K562 (cell line): Measurements from ENCODE around the gene PRDX6. TPM values are rescaled to one million over a fixed set of nuclear protein-coding genes. Genes with fewer than 3 reads are reported as not detected.

Source experiments
- ATAC-seq: fragments of 200-7000 bp; cut with Tn5 transposase; 3 replicates; pipeline ENCODE4 v1.9.1; 2020; ENCODE audit warnings: moderate library complexity
- BruUV-seq: library from RNA; stranded (reverse); fragments of 400-500 nt; replicated peaks from 2 replicates; lab custom pipeline; 2021; lab: Mats Ljungman, UMichigan
- CTCF ChIA-PET: fragments of 300-600 bp; formaldehyde crosslinking; extraction: SDS; loops from one replicate; lab custom pipeline; 2021; ENCODE audit warnings: low intra/inter-chr PET ratio; lab: Yijun Ruan, JAX
- POLR2A ChIA-PET: fragments of 300-600, 350-650 bp; sonication (Branson Sonifier 250); formaldehyde crosslinking; extraction: SDS; loops from one replicate; lab custom pipeline; 2021; ENCODE audit warnings: antibody characterized with exemption, inconsistent platforms; lab: Yijun Ruan, JAX
- DNase-seq, 4 experiments: peaks; one replicate each; pipeline versions ENCODE4 v3.0.0 to v3.0.0-alpha.2; 2011 to 2018; ENCODE audit warnings: low spot score in 3 of 4, mixed read lengths in 3 of 4; ENCODE audit errors: extremely low read depth in 1 of 4
- FAIRE-seq: peaks from 2 replicates; lab custom pipeline; 2011; peaks lifted over from hg19 to GRCh38; lab: Jason Lieb, UNC
- H2AFZ ChIP-seq: 2 replicates; pipeline ENCODE4 v1.6.0; 2011; ENCODE audit warnings: low read depth, low read length, control low read depth, inconsistent platforms
- H3K27ac ChIP-seq: fragments of 200-600 bp; 3 replicates; pipeline ENCODE4 v1.8.0; 2011; ENCODE audit warnings: low read depth, mild to moderate bottlenecking, control low read depth, inconsistent platforms, low read length, moderate library complexity, mixed read lengths; ENCODE audit errors: extremely low read depth
- H3K27me3 ChIP-seq, 2 experiments: fragments of 300-600 bp in 1 of 2; 2 replicates in 1 of 2; 3 replicates in 1 of 2; pipeline versions ENCODE4 v1.6.0 to v1.8.0; 2011; ENCODE audit warnings: inconsistent platforms in 2 of 2, low read length in 2 of 2, mild to moderate bottlenecking in 1 of 2, mixed read lengths in 1 of 2, moderate library complexity in 1 of 2; ENCODE audit not compliant: control insufficient read depth in 2 of 2, insufficient read depth in 2 of 2
- H3K36me3 ChIP-seq: fragments of 300-600 bp; 3 replicates; pipeline ENCODE4 v1.8.0; 2011; ENCODE audit warnings: mild to moderate bottlenecking, low read length, inconsistent platforms; ENCODE audit not compliant: control insufficient read depth, insufficient read depth
- H3K4me1 ChIP-seq, 2 experiments: fragments of 200-600 bp in 1 of 2; replicated peaks in 1 of 2; 2 replicates in 1 of 2; 3 replicates in 1 of 2; pipeline versions ENCODE4 v1.5.1 to v1.8.0; 2011; ENCODE audit warnings: inconsistent platforms in 2 of 2, low read length in 2 of 2, mild to moderate bottlenecking in 1 of 2, mixed read lengths in 1 of 2, moderate library complexity in 1 of 2; ENCODE audit not compliant: control insufficient read depth in 2 of 2, insufficient read depth in 2 of 2
- H3K4me2 ChIP-seq: 2 replicates; pipeline ENCODE4 v1.6.1; 2011; ENCODE audit warnings: low read length, control low read depth, inconsistent platforms, mixed read lengths; ENCODE audit not compliant: insufficient read depth
- H3K4me3 ChIP-seq: fragments of 200-600 bp; sonication (generic), shearing (Covaris generic); 2 replicates; pipeline ENCODE4 v1.5.1; 2016; ENCODE audit warnings: control low read depth, inconsistent platforms
- H3K79me2 ChIP-seq: fragments of 200-600 bp; 3 replicates; pipeline ENCODE4 v1.8.0; 2011; ENCODE audit warnings: low read length, inconsistent platforms; ENCODE audit not compliant: control insufficient read depth, insufficient read depth
- H3K9ac ChIP-seq, 2 experiments: 2 replicates each; pipeline versions ENCODE4 v1.6.0 to v1.6.1; 2011; ENCODE audit warnings: low read depth in 2 of 2, low read length in 2 of 2, control low read depth in 1 of 2, inconsistent platforms in 1 of 2, mild to moderate bottlenecking in 1 of 2, mixed read lengths in 1 of 2; ENCODE audit not compliant: insufficient read depth in 1 of 2
- H3K9me1 ChIP-seq: one replicate; pipeline ENCODE4 v1.6.0; 2011; ENCODE audit warnings: inconsistent platforms, mild to moderate bottlenecking, low read length, moderate library complexity; ENCODE audit not compliant: control insufficient read depth, insufficient read depth
- H3K9me3 ChIP-seq: replicated peaks from 2 replicates; pipeline ENCODE4 v1.5.1; 2011; ENCODE audit warnings: low read depth, low read length, inconsistent platforms; ENCODE audit not compliant: control insufficient read depth, insufficient read depth
- H4K20me1 ChIP-seq: replicated peaks from 2 replicates; pipeline ENCODE4 v1.6.1; 2011; ENCODE audit warnings: low read length, inconsistent platforms, mixed read lengths; ENCODE audit not compliant: control insufficient read depth, insufficient read depth
- CEBPG ChIP-seq, 3 experiments: fragments of 200-800 bp in 1 of 3; sonication (Bioruptor generic) in 1 of 3; sonication (generic) in 1 of 3; formaldehyde crosslinking in 1 of 3; IDR thresholded peaks in 2 of 3; conservative IDR thresholded peaks in 1 of 3; 2 replicates each; pipeline versions ENCODE4 v1.6.1 to v1.8.0; 2016 to 2022; ENCODE audit warnings: missing compliant biosample characterization in 2 of 3, missing genetic modification characterization in 2 of 3, mild to moderate bottlenecking in 1 of 3, missing genetic modification reagents in 1 of 3
- E2F5 ChIP-seq: sonication (generic); formaldehyde crosslinking; IDR thresholded peaks from 2 replicates; pipeline ENCODE4 v1.8.0; 2022; ENCODE audit warnings: mild to moderate bottlenecking, missing genetic modification reagents
- EZH2 ChIP-seq: IDR thresholded peaks from 2 replicates; pipeline ENCODE4 v1.6.1; 2012; ENCODE audit warnings: low read depth, mild to moderate bottlenecking, inconsistent platforms, low read length, borderline replicate concordance
- KAT2B ChIP-seq: IDR thresholded peaks from one replicate; pipeline ENCODE4 v1.6.1; 2012; ENCODE audit warnings: low read depth, mild to moderate bottlenecking, control low read depth, inconsistent platforms, low read length, moderate library complexity
- KDM2B ChIP-seq: fragments of 250-450 bp; sonication (Bioruptor Pico); IDR thresholded peaks from 2 replicates; pipeline ENCODE4 v1.8.0; 2021; ENCODE audit warnings: mild to moderate bottlenecking, moderate library complexity
- MTA2 ChIP-seq: fragments of 450-650 bp; IDR thresholded peaks from 2 replicates; pipeline ENCODE4 v1.6.1; 2016; ENCODE audit warnings: low read depth
- MYNN ChIP-seq, 2 experiments: sonication (generic); formaldehyde crosslinking in 1 of 2; IDR thresholded peaks; 2 replicates each; pipeline versions ENCODE4 v1.5.0 to v1.6.1; 2016 to 2020; ENCODE audit warnings: antibody characterized with exemption in 1 of 2, missing genetic modification reagents in 1 of 2
- PHF21A ChIP-seq: fragments of 450-650 bp; IDR thresholded peaks from 2 replicates; pipeline ENCODE4 v1.6.1; 2017; ENCODE audit warnings: low read depth, borderline replicate concordance
- POLR3G ChIP-seq: IDR thresholded peaks from 2 replicates; pipeline ENCODE4 v1.6.1; 2011; ENCODE audit not compliant: insufficient read length, insufficient replicate concordance; ENCODE audit errors: extremely low read depth
- RBM14 ChIP-seq: fragments of 200-400 bp; formaldehyde crosslinking; IDR thresholded peaks from 2 replicates; pipeline ENCODE4 v1.6.1; 2018; ENCODE audit warnings: low read depth, mild to moderate bottlenecking, low read length, moderate library complexity, borderline replicate concordance; ENCODE audit not compliant: insufficient read depth
- TARDBP ChIP-seq: fragments of 450-650 bp; IDR thresholded peaks from 2 replicates; pipeline ENCODE4 v1.6.1; 2016
- ZNF253 ChIP-seq: fragments of 250-450 bp; sonication (Bioruptor Pico); conservative IDR thresholded peaks from 2 replicates; pipeline ENCODE4 v1.6.1; 2021; ENCODE audit warnings: mild to moderate bottlenecking
- ZNF408 ChIP-seq: fragments of 250-450 bp; sonication (Bioruptor Pico); IDR thresholded peaks from 2 replicates; pipeline ENCODE4 v1.4.0; 2020; ENCODE audit warnings: low read depth, mild to moderate bottlenecking, moderate library complexity
- WGBS: fragments of 100-300 bp; shearing (Covaris generic); methylation state at CpG from one replicate; pipeline ENCODE4 v1.1.6; 2016; ENCODE audit warnings: low coverage, mixed read lengths; ENCODE audit not compliant: insufficient coverage; ENCODE audit errors: missing lambda C conversion rate; 5-methylcytosine and 5-hydroxymethylcytosine counted together
- in situ Hi-C: fragments of 300-500 bp; cut with MboI; formaldehyde crosslinking; loops from 4 replicates; pipeline ENCODE4 v1.15.0; 2018; ENCODE audit warnings: inconsistent platforms, mixed read lengths
- intact Hi-C: fragments of 100-400 bp; cut with micrococcal nuclease; formaldehyde crosslinking; loops from 2 replicates; pipeline ENCODE4 v1.14.2; 2022
- polyA plus RNA-seq, 8 experiments: library from polyadenylated mRNA; depleted of rRNA in 4 of 8; stranded (reverse) in 5 of 8; unstranded in 3 of 8; fragments of >200 nt; fragmentation: Nextera tagmentation in 2 of 8; fragmentation: Illumina TruSeq in 1 of 8; extraction: Ambion mirVana in 2 of 8; extraction: Trizol in 1 of 8; gene quantifications; 2 replicates each; pipeline versions ENCODE4 v1.2.1 to v1.2.3, GENCODE V29; 2011 to 2014; ENCODE audit warnings: inconsistent platforms in 1 of 8, missing spikeins in 1 of 8
- total RNA-seq, 7 experiments: library from RNA; depleted of rRNA in 6 of 7; stranded (reverse); fragments of >200 nt in 6 of 7; fragmentation: Illumina TruSeq in 2 of 7; extraction: Trizol in 2 of 7; gene quantifications; 2 replicates each; pipeline versions ENCODE4 v1.2.1 to v1.2.3, GENCODE V29; 2011 to 2021; ENCODE audit warnings: low replicate concordance in 1 of 7

PRDX6 gene
- total and polyA plus RNA-seq, 9 of the 15 experiments (the other 6 are each of a cell fraction or from before 2014, with no cell fraction given), result 277 to 1,082 (median 610) TPM

- H3K36me3 ChIP-seq, result no peaks in the 10 kb centered on the region
- H3K9ac ChIP-seq, result no peak overlapping the region
- no peaks in the 10 kb centered on the region for H3K9me1 ChIP-seq
- no peak for ATAC-seq
- no peak for FAIRE-seq
- H3K79me2 ChIP-seq, result no peaks in the 10 kb centered on the region
- intact Hi-C loops, result no loop called here
- in situ Hi-C loops, result no loop called here
- no peaks in the 10 kb centered on the region for H3K4me1 ChIP-seq
- H3K27me3 ChIP-seq, result no peaks in the 10 kb centered on the region
- no peaks in the 10 kb centered on the region for H3K9me3 ChIP-seq
- H3K27ac ChIP-seq, result no peak overlapping the region
- no peak overlapping the region for H3K4me3 ChIP-seq
- no TSS peak for BruUV-seq
- no peak overlapping the region for H2AFZ ChIP-seq
- no peak for DNase-seq
- H3K4me2 ChIP-seq, result no peak overlapping the region
- CTCF ChIA-PET, result no interaction called here
- 41% methylated on average over 3 of the region's 3 CpGs for WGBS
- POLR2A ChIA-PET, result interaction anchor here (0.6 to 1.4 kb wide), 3 partner anchors 9 to 12 kb away, joined by 3 read pairs; no protein-coding TSS in a partner anchor
- no peak for TF ChIP-seq KAT2B
- TF ChIP-seq EZH2, result no peak
- no peak for TF ChIP-seq ZNF253 (CRISPR knock-in tag)
- TF ChIP-seq CEBPG (CRISPR knock-in tag; IDR thresholded peaks at IDR 0.05), result no peak
- no peak for TF ChIP-seq CEBPG (tag; conservative IDR thresholded peaks at IDR 0.05 in 1 of 2, IDR thresholded peaks at IDR 0.05 in 1 of 2)
- TF ChIP-seq E2F5 (CRISPR knock-in tag), result no peak
- no peak for TF ChIP-seq TARDBP
- no peak for TF ChIP-seq KDM2B (CRISPR knock-in tag)
- TF ChIP-seq PHF21A, result no peak
- TF ChIP-seq MTA2, result no peak
- no peak for TF ChIP-seq ZNF408 (CRISPR knock-in tag)
- TF ChIP-seq POLR3G, result no peak
- no peak for TF ChIP-seq RBM14
- TF ChIP-seq MYNN (IDR thresholded peaks at IDR 0.05), result no peak
- TF ChIP-seq MYNN (CRISPR knock-in tag; IDR thresholded peaks at IDR 0.05), result no peak
- H4K20me1 ChIP-seq, result no peaks in the 10 kb centered on the region
These were observed 46.2 kb downstream of the PRDX6 start for GRCh38 chr1:173523329-173523728.
